D721Med (cell line): ENCODE data around the gene FAAP20.

Experiments
- DNase-seq: peaks from one replicate; pipeline ENCODE4 v3.0.0; 2011; ENCODE audit warnings: low spot score; ENCODE audit not compliant: insufficient read length
- FAIRE-seq: peaks from 2 replicates; lab custom pipeline; 2011; peaks lifted over from hg19 to GRCh38; lab: Jason Lieb, UNC
- CTCF ChIP-seq: IDR thresholded peaks from 2 replicates; pipeline ENCODE4 v1.5.1; 2012; ENCODE audit warnings: mild to moderate bottlenecking, control low read depth; ENCODE audit not compliant: insufficient read depth; ENCODE audit errors: missing control alignments

Gene FAAP20

GRCh38 chr1:2170211-2170610 is 24.4 kb downstream of the FAAP20 start:
- DNase-seq (no peak), FAIRE-seq (no peak)
- no peak for TF ChIP-seq CTCF

- no peak for TF ChIP-seq CTCF
- DNase-seq = no peak
- FAIRE-seq = no peak
Observed at GRCh38 chr1:2169200-2169836, 25.3 kb downstream of the FAAP20 start.

GRCh38 chr1:2168535-2168934 is 26.0 kb downstream of the FAAP20 start:
- no peak for FAIRE-seq
- DNase-seq = no peak

GRCh38 chr1:2168090-2168489 is 26.5 kb downstream of the FAAP20 start:
- no peak for FAIRE-seq
- DNase-seq = no peak
- TF ChIP-seq CTCF = no peak

More at GRCh38 chr1:2168535-2168934, 26.0 kb downstream of the FAAP20 start:
- no peak for TF ChIP-seq CTCF

- DNase-seq (no peak), FAIRE-seq (no peak)
- no peak for TF ChIP-seq CTCF
Observed at GRCh38 chr1:2166695-2167094, 27.9 kb downstream of the FAAP20 start.

- TF ChIP-seq CTCF = no peak
- FAIRE-seq (no peak), DNase-seq (no peak)
Observed at GRCh38 chr1:2166254-2166653, 28.3 kb downstream of the FAAP20 start.

- DNase-seq = no peak
- TF ChIP-seq CTCF = no peak
- FAIRE-seq = no peak
Observed at GRCh38 chr1:2165646-2166045, 28.9 kb downstream of the FAAP20 start.
